Stimulated activated CD4-positive, alpha-beta T cell treated with anti-CD3 and anti-CD28 coated beads, Interleukin-2, amount 100 ng/mL, for 4 hours (primary cell): ENCODE data around the gene ZRANB3.
A peak's percentile ranks its signal among the peaks of the same experiment; 100 is the strongest.
"Not testable (repeated sequence)": the region's sequence is repeated elsewhere in the genome, so short reads cannot be mapped to it uniquely, and the experiment has no call there.

Experiments used
- DNase-seq: peaks from one replicate; pipeline ENCODE4 v3.0.0-alpha.2; 2020; ENCODE audit warnings: low read depth

Gene ZRANB3

GRCh38 chr2:135530313-135531230 lies at the start of gene ZRANB3:
Gene ZRANB3, minus strand, starts transcription at chr2:135531218.
- peak; percentile 93 for DNase-seq

- DNase-seq: no peak
These were observed 42.6 kb upstream of the ZRANB3 start for GRCh38 chr2:135573620-135574019.

GRCh38 chr2:135570884-135571283 lies 39.9 kb upstream of the ZRANB3 start:
- DNase-seq: no peak

GRCh38 chr2:135563793-135564192 lies 32.8 kb upstream of the ZRANB3 start:
- no peak for DNase-seq

- no peak for DNase-seq
These were observed 30.9 kb upstream of the ZRANB3 start for GRCh38 chr2:135561925-135562324.

GRCh38 chr2:135557530-135557929 lies 26.5 kb upstream of the ZRANB3 start:
- DNase-seq: no peak

- no peak for DNase-seq
These were observed 24.3 kb upstream of the ZRANB3 start for GRCh38 chr2:135555311-135555710.

GRCh38 chr2:135552887-135553286 lies 21.9 kb upstream of the ZRANB3 start:
- DNase-seq: no peak

- DNase-seq: no peak
These were observed 20.3 kb upstream of the ZRANB3 start for GRCh38 chr2:135551356-135551755.

GRCh38 chr2:135547311-135547710 lies 16.3 kb upstream of the ZRANB3 start:
- DNase-seq: no peak

- no peak for DNase-seq
These were observed 15.4 kb upstream of the ZRANB3 start for GRCh38 chr2:135546436-135546835.

GRCh38 chr2:135533545-135533944 lies 2.5 kb upstream of the ZRANB3 start:
- DNase-seq: not testable (repeated sequence)

- no peak for DNase-seq
These were observed 1.6 kb upstream of the ZRANB3 start for GRCh38 chr2:135532581-135532980.

GRCh38 chr2:135531231-135532197 lies 496 bp upstream of the ZRANB3 start, which contains the start of gene R3HDM1:
Gene R3HDM1, plus strand, starts transcription at chr2:135531484. Its CDS starts 73,362 bp downstream, at chr2:135604846.
- peak; percentile 95 for DNase-seq

- DNase-seq: no peak
These were observed 3.0 kb downstream of the ZRANB3 start for GRCh38 chr2:135528006-135528405.

GRCh38 chr2:135525786-135526185 lies 5.2 kb downstream of the ZRANB3 start:
- no peak for DNase-seq

- no peak for DNase-seq
These were observed 18.9 kb downstream of the ZRANB3 start for GRCh38 chr2:135512099-135512498.

GRCh38 chr2:135510577-135510976 lies 20.4 kb downstream of the ZRANB3 start:
- DNase-seq: no peak

- no peak for DNase-seq
These were observed 26.2 kb downstream of the ZRANB3 start for GRCh38 chr2:135504811-135505210.

- DNase-seq: not testable (repeated sequence)
These were observed 32.4 kb downstream of the ZRANB3 start for GRCh38 chr2:135498588-135498987.

GRCh38 chr2:135494917-135495316 lies 36.1 kb downstream of the ZRANB3 start:
- DNase-seq: no peak

- no peak for DNase-seq
These were observed 36.5 kb downstream of the ZRANB3 start for GRCh38 chr2:135494503-135494902.

GRCh38 chr2:135490376-135490775 lies 40.6 kb downstream of the ZRANB3 start:
- DNase-seq: no peak
